Measurements from ENCODE around the gene DLL1. TPM values are rescaled to one million over a fixed set of nuclear protein-coding genes. Genes with fewer than 3 reads are reported as not detected.

Gene DLL1
- total RNA-seq, 4 donors from 2014 or later = 40.6 to 53.7 (median 47.5) TPM

GRCh38 chr6:170293341-170294231 lies 2.7 kb upstream of the DLL1 start:
- H3K4me3 ChIP-seq (ENCODE audit: low read depth, poor library complexity, severe bottlenecking) = no peak overlapping the region
- no peak for DNase-seq (ENCODE audit: low spot score in 2 of 2)
- intact Hi-C loops (cut with DNase I; ENCODE audit: low total_unique reads) = no loop called here
- no peak for TF ChIP-seq CTCF (IDR thresholded peaks at IDR 0.05)
- no peak for TF ChIP-seq POLR2A (IDR thresholded peaks at IDR 0.05)
- 26 to 43% methylated on average over 23 of the region's 23 CpGs for WGBS, 2 donors

GRCh38 chr6:170292407-170293158 lies 1.7 kb upstream of the DLL1 start:
- 13 to 14% methylated on average over 13 of the region's 13 CpGs for WGBS, 2 donors
- intact Hi-C loops (cut with DNase I; ENCODE audit: low total_unique reads) = no loop called here
- no peak for DNase-seq (ENCODE audit: low spot score in 2 of 2)
- TF ChIP-seq CTCF (IDR thresholded peaks at IDR 0.05) = no peak
- TF ChIP-seq POLR2A (IDR thresholded peaks at IDR 0.05) = no peak
- H3K4me3 ChIP-seq (ENCODE audit: low read depth, poor library complexity, severe bottlenecking) = no peak overlapping the region

- TF ChIP-seq POLR2A (IDR thresholded peaks at IDR 0.05) (no peak), CTCF (IDR thresholded peaks at IDR 0.05) (no peak)
- intact Hi-C loops (cut with DNase I; ENCODE audit: low total_unique reads) = no loop called here
- WGBS, 2 donors = 10 to 12% methylated on average over 11 of the region's 11 CpGs
- DNase-seq (ENCODE audit: low spot score in 2 of 2) = no peak
- no peak overlapping the region for H3K4me3 ChIP-seq (ENCODE audit: low read depth, poor library complexity, severe bottlenecking)
Observed at GRCh38 chr6:170292111-170292406, 1.2 kb upstream of the DLL1 start.

- DNase-seq (ENCODE audit: low spot score in 2 of 2) = peak; percentile 74 to 96
- intact Hi-C loops (cut with DNase I; ENCODE audit: low total_unique reads) = no loop called here
- TF ChIP-seq CTCF (IDR thresholded peaks at IDR 0.05) (no peak), POLR2A (IDR thresholded peaks at IDR 0.05) (no peak)
- peak overlapping the region; percentile 28 for H3K4me3 ChIP-seq (ENCODE audit: low read depth, poor library complexity, severe bottlenecking)
- 1% methylated on average over 36 to 52 of the region's 87 CpGs for WGBS, 2 donors
Observed at GRCh38 chr6:170291271-170292110, 613 bp upstream of the DLL1 start.

GRCh38 chr6:170289951-170290295 lies 955 bp downstream of the DLL1 start:
- intact Hi-C loops (cut with DNase I; ENCODE audit: low total_unique reads) = loop anchor here (10.0 kb wide), 1 partner anchor 455 kb away; no protein-coding TSS in a partner anchor
- H3K4me3 ChIP-seq (ENCODE audit: low read depth, poor library complexity, severe bottlenecking) = peak overlapping the region; percentile 72
- 0 to 2% methylated on average over 29 to 36 of the region's 41 CpGs for WGBS, 2 donors
- TF ChIP-seq POLR2A (IDR thresholded peaks at IDR 0.05) (no peak), CTCF (IDR thresholded peaks at IDR 0.05) (no peak)
- no peak for DNase-seq (ENCODE audit: low spot score in 2 of 2)
